ENCODE results near the gene TAF5. TPM values are rescaled to one million over a fixed set of nuclear protein-coding genes. Genes with fewer than 3 reads are reported as not detected.

TAF5 gene
- total and polyA plus RNA-seq, 10 of the 15 experiments (the other 5 are each of a cell fraction or from before 2014, with no cell fraction given) = 3.7 to 9.2 (median 7.3) TPM

- no peak for TF ChIP-seq PKNOX1 (IDR thresholded peaks at IDR 0.05)
Measured at GRCh38 chr10:103396789-103397087, 29.0 kb downstream of the TAF5 start (continued).

- Histone ChIP-seq H2AFZ (ENCODE audit: control insufficient read depth, low read depth, low read length) (no peak overlapping the region; the same call in 1 of the 2 replicates), H3K4me2 (ENCODE audit: control insufficient read depth, insufficient read depth) (peak overlapping the region; percentile 60), H3K4me1 (ENCODE audit: control insufficient read depth, insufficient read depth, low read length) (peaks cover 4% of the 10 kb centered on the region; the same call in 1 of the 2 replicates), H3K79me2 (ENCODE audit: control insufficient read depth, insufficient read depth, low read length) (peaks cover 65% of the 10 kb centered on the region), H3K27me3 (replicated peaks in 1 of 2; ENCODE audit: control insufficient read depth in 2 of 2, insufficient read depth in 2 of 2, low read length in 1 of 2) (no peaks in the 10 kb centered on the region), H3K9ac (ENCODE audit: control insufficient read depth, insufficient read depth, low read length) (peak overlapping the region; percentile 98), H3K9me3 (replicated peaks; ENCODE audit: control insufficient read depth, insufficient read depth, low read length) (no peaks in the 10 kb centered on the region), H3K4me3 (peak overlapping the region; percentile 78), H4K20me1 (ENCODE audit: control insufficient read depth, insufficient read depth) (no peaks in the 10 kb centered on the region), H3K27ac (ENCODE audit: control insufficient read depth, insufficient read depth) (peak overlapping the region; percentile 88), H3K36me3 (ENCODE audit: control insufficient read depth in 2 of 2, insufficient read depth in 2 of 2, low read length in 1 of 2) (peaks cover 1 to 5% of the 10 kb centered on the region in 2 experiments; a peak in 3 of 4 replicates)
- DNase-seq (ENCODE audit: low read depth, low spot score) = no peak
- SMC1A ChIA-PET (ENCODE audit: uncharacterized antibody, unreplicated experiment) = interaction anchor here (0.8 to 5.0 kb wide), 11 partner anchors 19 to 289 kb away, joined by 3 to 23 read pairs (median 4); partner anchors contain the start of gene TAF5
- CTCF ChIA-PET = interaction anchor here (0.5 to 3.3 kb wide), 12 partner anchors 9 to 687 kb away, joined by 3 to 15 read pairs (median 4); no protein-coding TSS in a partner anchor
- POLR2A ChIA-PET = interaction anchor here (0.6 to 1.5 kb wide), 5 partner anchors 9 to 624 kb away, joined by 3 to 6 read pairs (median 5); partner anchors contain the start of genes CALHM2 and PCGF6
- no peak for FAIRE-seq
- peak; percentile 20 for ATAC-seq
- WGBS (ENCODE audit: insufficient coverage, insufficient replicate concordance, low lambda C conversion rate, missing lambda C conversion rate) = 83% methylated on average over 19 of the region's 19 CpGs
- TF ChIP-seq YY1 (IDR thresholded peaks at IDR 0.05; ENCODE audit: low read depth, low read length) (peak; percentile 44; the same call in 1 of the 2 replicates), MLLT1 (IDR thresholded peaks at IDR 0.05) (no peak), SIN3A (IDR thresholded peaks at IDR 0.05; ENCODE audit: low read depth, low read length) (no peak), ESRRA (IDR thresholded peaks at IDR 0.05; ENCODE audit: low read length) (no peak)
- BruUV-seq (replicated peaks) = no TSS peak
- intact Hi-C loops (cut with micrococcal nuclease; ENCODE audit: unreplicated experiment) = loop anchor here (5.0 kb wide), 1 partner anchor 45 kb away; the partner anchor contains the start of gene PCGF6
- RAD21 ChIA-PET (ENCODE audit: unreplicated experiment) = interaction anchor here (0.5 to 2.1 kb wide), 5 partner anchors 18 to 167 kb away, joined by 3 to 6 read pairs (median 3); no protein-coding TSS in a partner anchor
- in situ Hi-C loops (cut with MboI) = no loop called here
Measured at GRCh38 chr10:103397191-103397825, 29.5 kb downstream of the TAF5 start.
